CD4-positive, alpha-beta T cell treated with Interleukin-1 beta for 1 hour (primary cell): ENCODE results near the gene PRRC2B.

Experiments used
- DNase-seq, 2 donors: peaks; one replicate each; pipeline ENCODE4 v3.0.0-alpha.2; 2020 to 2022

The PRRC2B gene

GRCh38 chr9:131521822-131522221 lies 127.9 kb downstream of the PRRC2B start:
- DNase-seq = no peak

GRCh38 chr9:131522257-131523085 lies 128.6 kb downstream of the PRRC2B start:
- no peak for DNase-seq

DNA sequence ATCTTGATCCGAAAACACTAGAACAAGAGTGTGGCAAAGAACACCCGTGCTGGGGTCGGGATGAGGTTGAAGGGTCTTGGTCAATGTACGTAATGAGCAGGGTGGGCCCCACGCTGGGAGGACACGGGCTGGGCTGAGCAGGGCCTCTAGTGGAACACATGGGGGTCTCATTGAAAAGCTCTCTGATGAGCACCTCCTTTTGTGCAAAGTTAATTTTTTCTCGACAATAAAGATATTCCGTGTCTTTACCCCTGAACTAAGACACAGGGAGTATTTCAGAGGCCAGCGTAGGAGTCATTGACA lies 129.2 kb downstream of the PRRC2B start:
- DNase-seq = no peak

DNA sequence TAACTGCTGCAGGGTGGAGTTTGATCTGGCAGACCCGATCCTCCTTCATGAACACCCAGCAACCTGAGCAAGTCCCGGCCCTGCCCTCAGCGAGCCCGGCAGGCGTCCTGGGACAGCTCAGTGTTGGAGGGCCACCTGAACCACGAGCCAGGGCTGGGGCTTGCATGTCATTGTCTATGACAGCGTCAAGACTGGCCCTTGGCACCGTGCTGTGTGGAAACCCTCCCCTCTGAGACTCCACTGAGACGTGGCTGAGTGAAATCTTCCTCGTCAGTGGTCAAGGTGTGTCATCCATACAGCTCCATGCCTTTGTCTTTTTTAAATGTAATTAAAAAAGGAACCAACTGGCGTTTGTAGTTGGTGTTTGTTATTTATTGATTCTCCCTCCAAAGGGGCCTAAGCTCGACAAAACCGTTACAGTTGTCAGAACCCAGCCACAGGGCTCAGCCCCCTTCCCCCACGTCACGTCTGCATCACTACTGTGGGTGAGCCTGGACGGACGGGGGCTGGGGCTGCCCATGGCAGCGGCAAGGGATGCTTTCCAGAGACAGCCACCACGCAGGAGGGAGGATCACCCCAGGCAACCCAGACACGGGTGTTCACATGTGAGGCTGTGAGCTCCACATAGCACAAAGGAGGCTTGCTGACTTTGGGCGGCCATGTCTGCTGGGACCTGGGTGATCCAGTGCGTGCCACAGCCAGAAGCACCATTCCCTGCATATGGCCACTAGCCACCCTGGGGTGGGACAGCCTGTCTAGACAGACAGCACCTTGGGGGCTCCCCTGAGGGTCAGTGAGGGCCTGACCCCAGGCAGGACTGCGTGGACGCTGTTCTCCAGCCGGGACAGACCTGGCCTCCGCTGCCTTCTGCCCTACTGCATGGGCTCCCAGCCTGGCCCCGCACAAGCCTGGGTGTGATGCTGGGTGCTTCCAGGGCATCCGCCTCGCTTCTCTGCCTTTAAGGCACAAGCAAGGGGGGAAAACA lies 129.9 kb downstream of the PRRC2B start:
- DNase-seq = no peak

DNA sequence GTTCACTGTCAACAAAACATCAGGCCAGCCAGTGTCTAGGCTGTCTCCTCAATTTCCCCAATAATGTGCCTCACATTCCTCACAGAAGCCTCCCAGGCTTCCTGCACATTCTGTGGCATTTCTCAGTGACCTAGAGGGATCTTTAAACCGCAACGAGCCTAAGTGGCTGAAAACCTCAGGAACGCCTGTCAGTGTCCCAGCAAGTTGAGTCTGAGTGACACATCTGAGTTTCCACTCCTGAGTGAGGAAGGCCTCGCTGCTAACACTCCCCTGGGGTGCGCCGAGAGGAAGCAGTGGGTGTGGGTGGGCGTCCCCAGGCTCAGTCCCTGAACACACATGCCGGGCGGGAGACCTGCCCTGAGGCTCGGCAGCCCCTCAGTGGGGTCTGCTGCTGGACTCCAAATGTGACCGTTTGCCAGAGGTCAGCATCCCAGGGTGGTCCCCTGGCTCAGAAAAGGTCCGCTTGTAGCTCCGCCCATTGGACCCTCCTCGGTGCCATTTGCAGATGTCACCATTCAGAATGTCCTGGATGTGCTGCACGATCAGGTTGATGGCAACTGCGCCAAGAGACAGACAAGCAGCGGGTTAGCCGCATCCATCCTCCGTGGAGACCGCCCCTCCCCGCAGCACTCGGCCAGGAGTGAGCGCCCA lies 130.9 kb downstream of the PRRC2B start:
- no peak for DNase-seq

GRCh38 chr9:131525643-131526565 lies 132.0 kb downstream of the PRRC2B start:
- DNase-seq = no peak

- DNase-seq = no peak
Observed at GRCh38 chr9:131528186-131528585, 134.3 kb downstream of the PRRC2B start.

- no peak for DNase-seq
Observed at GRCh38 chr9:131528886-131529505, 135.1 kb downstream of the PRRC2B start.

- no peak for DNase-seq
Observed at GRCh38 chr9:131529597-131530545, 136.0 kb downstream of the PRRC2B start.

GRCh38 chr9:131530546-131530919 lies 136.6 kb downstream of the PRRC2B start:
- DNase-seq = no peak

- DNase-seq = peak; percentile 76 to 78
Observed at GRCh38 chr9:131530920-131531832, 137.3 kb downstream of the PRRC2B start, which contains the start of gene UCK1. Gene UCK1, minus strand, starts transcription at chr9:131531263. Its CDS starts 89 bp downstream, at chr9:131531174.

- peak in 1 of 2 donors; percentile 18 for DNase-seq
Observed at GRCh38 chr9:131534721-131535237, 140.9 kb downstream of the PRRC2B start.

DNA sequence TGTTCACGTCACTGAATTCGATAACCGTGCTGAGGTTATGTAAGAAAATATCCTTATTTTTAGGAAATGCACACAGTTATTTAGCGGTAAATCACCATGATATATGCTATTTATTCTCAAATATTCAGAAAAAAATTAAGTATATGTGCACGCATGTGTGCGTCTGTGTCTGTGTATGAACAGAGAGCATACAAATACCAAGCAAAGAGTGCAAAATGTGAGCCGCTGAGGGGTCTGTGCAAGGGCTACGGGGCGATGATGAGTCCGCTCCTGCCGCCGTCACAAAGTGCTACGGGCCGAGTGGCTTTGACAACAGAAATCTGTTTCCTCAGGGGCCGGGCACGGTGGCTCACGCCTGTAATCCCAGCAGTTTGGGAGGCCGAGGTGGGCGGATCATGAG lies 144.1 kb downstream of the PRRC2B start:
- no peak for DNase-seq

- DNase-seq = peak in 1 of 2 donors; percentile 50
Observed at GRCh38 chr9:131539223-131539923, 145.5 kb downstream of the PRRC2B start.

DNA sequence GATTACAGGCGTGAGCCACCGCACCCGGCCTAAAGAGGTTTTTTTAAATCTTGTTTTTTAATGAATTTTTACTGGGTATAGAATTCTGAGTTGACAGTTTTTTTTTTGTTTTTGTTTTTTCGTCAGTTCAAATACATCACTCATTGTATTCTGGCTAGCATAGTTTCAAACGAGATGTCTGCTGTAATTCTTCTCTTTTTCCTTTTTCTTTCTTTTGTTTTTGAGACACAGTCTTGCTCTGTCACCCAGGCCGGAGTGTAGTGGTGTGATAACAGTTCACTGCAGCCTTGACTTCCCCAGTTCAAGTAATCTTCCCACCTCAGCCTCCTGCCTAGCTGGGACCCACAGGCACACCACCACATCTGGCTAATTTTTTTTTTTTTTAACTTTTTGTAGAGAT lies 149.3 kb downstream of the PRRC2B start:
- DNase-seq = no peak

- no peak for DNase-seq
Observed at GRCh38 chr9:131545003-131545785, 151.3 kb downstream of the PRRC2B start, which contains the start of gene PRRT1B. Gene PRRT1B, plus strand, starts transcription at chr9:131545523. Its CDS starts 93 bp downstream, at chr9:131545616.

- no peak for DNase-seq
Observed at GRCh38 chr9:131545786-131546335, 152.0 kb downstream of the PRRC2B start.
